Measurements from ENCODE around the gene NCF4. TPM values are rescaled to one million over a fixed set of nuclear protein-coding genes. Genes with fewer than 3 reads are reported as not detected.

NCF4 gene
- total and polyA plus RNA-seq, 9 of the 15 experiments (the other 6 are each of a cell fraction or from before 2014, with no cell fraction given): 0.04 to 0.95 (median 0.33) TPM

DNA sequence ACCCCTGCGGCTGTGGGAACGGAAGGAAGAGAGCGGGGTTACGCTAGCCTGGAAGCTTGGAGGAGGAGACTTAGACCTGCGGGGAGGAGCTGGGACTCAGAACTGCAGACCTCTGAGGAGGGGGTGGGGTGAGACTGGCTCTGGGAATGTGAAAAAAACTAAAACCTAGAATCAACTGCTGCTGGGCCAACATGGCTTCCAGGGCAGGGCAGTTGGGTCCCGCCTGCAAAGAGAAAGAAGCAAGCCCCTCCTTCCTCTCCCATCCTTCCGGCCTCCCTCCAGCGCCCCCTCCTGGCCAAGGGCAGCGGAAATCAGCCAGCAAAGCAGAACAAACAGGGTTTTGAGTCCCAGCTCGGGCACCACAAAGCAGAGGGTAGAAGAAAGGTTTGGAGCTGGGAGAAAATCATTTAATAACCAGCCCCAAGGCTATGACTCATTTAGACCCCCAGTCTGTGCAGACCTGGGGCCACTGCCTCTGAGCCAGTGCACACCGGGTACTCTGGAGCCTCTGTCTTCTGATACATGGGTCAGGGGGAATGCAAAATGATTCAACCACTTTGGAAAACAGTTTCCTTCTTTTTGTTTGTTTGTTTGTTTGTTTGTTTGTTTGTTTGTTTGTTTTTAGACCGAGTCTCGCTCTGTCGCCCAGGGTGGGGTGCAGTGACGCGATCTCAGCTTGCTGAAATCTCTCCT is 7.3 kb upstream of the NCF4 start (continued):
- TF ChIP-seq, protein P1, sequence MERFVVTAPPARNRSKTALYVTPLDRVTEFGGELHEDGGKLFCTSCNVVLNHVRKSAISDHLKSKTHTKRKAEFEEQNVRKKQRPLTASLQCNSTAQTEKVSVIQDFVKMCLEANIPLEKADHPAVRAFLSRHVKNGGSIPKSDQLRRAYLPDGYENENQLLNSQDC (CRISPR knock-in tag; IDR thresholded peaks at IDR 0.05): no peak
- TF ChIP-seq RAD21 (CRISPR knock-in tag; conservative IDR thresholded peaks at IDR 0.05 in 1 of 2, IDR thresholded peaks at IDR 0.05 in 1 of 2) (peak in 1 of 2 experiments; percentile 40; a peak in 2 of 4 replicates), MTF1 (CRISPR knock-in tag; IDR thresholded peaks at IDR 0.05; ENCODE audit: borderline replicate concordance) (no peak), ZNF143 (CRISPR knock-in tag; IDR thresholded peaks at IDR 0.05) (no peak), TRIM25 (IDR thresholded peaks at IDR 0.05; ENCODE audit: borderline replicate concordance) (no peak), SMAD2 (IDR thresholded peaks at IDR 0.05; ENCODE audit: low read depth, low read length) (no peak), BCL6 (CRISPR knock-in tag; IDR thresholded peaks at IDR 0.05) (no peak), CC2D1A (IDR thresholded peaks at IDR 0.05) (no peak), EHMT2 (IDR thresholded peaks at IDR 0.05) (peak; percentile 50; the same call in 1 of the 2 replicates), MYC (IDR thresholded peaks at IDR 0.05; ENCODE audit: low read depth, low read length) (no peak), MYC (CRISPR knock-in tag; IDR thresholded peaks at IDR 0.05; ENCODE audit: borderline replicate concordance, low read depth) (no peak), ZNF766 (CRISPR knock-in tag; conservative IDR thresholded peaks at IDR 0.05) (no peak), MBD2 (IDR thresholded peaks at IDR 0.05; ENCODE audit: borderline replicate concordance, low read depth) (no peak), CTCF (IDR thresholded peaks at IDR 0.05 in 2 of 3, conservative IDR thresholded peaks at IDR 0.05 in 1 of 3; ENCODE audit: insufficient read depth in 2 of 3, low read depth in 1 of 3, low read length in 3 of 3) (peak; percentile 68 to 78 (median 76)), REST (IDR thresholded peaks at IDR 0.05; ENCODE audit: borderline replicate concordance) (peak; percentile 18; the same call in 1 of the 2 replicates), REST (CRISPR knock-in tag; IDR thresholded peaks at IDR 0.05; ENCODE audit: low read depth) (no peak)

Measured in K562 (cell line).